GM12878 (cell line): ENCODE data around the gene PDE6D. TPM values are rescaled to one million over a fixed set of nuclear protein-coding genes. Genes with fewer than 3 reads are reported as not detected.

Experiments
- ATAC-seq: fragments of 200-7000 bp; cut with Tn5 transposase; 3 replicates; pipeline ENCODE4 v1.9.1; 2020; ENCODE audit warnings: mild to moderate bottlenecking, moderate library complexity
- BruUV-seq: library from RNA; stranded (reverse); fragments of 400-500 nt; replicated peaks from 2 replicates; lab custom pipeline; 2021; lab: Mats Ljungman, UMichigan
- CTCF ChIA-PET: fragments of 300-600 bp; sonication (Branson Sonifier 250); formaldehyde crosslinking; extraction: SDS; loops from one replicate; lab custom pipeline; 2021; ENCODE audit warnings: inconsistent platforms; lab: Yijun Ruan, JAX
- POLR2A ChIA-PET: fragments of 350-600 bp; formaldehyde crosslinking; extraction: SDS; loops from one replicate; lab custom pipeline; 2021; ENCODE audit warnings: inconsistent platforms; lab: Charles Lee
- RAD21 ChIA-PET: fragments of 300-600 bp; sonication (Branson Sonifier 250); formaldehyde crosslinking; loops from one replicate; lab custom pipeline; 2023; ENCODE audit warnings: antibody characterized with exemption; ENCODE audit not compliant: unreplicated experiment; lab: Charles Lee
- SMC1A ChIA-PET: fragments of 300-600 bp; sonication (Branson Sonifier 250); formaldehyde crosslinking; loops from one replicate; lab custom pipeline; 2023; ENCODE audit not compliant: unreplicated experiment, uncharacterized antibody; lab: Charles Lee
- DNase-seq: peaks from one replicate; pipeline ENCODE4 v3.0.0-alpha.2; 2011; ENCODE audit warnings: low read depth, low spot score
- FAIRE-seq: peaks from 3 replicates; lab custom pipeline; 2011; peaks lifted over from hg19 to GRCh38; lab: Jason Lieb, UNC
- H2AFZ ChIP-seq: 2 replicates; pipeline ENCODE4 v1.6.0; 2011; ENCODE audit warnings: low read depth, low read length, control low read depth; ENCODE audit not compliant: control insufficient read depth
- H3K27ac ChIP-seq: 2 replicates; pipeline ENCODE4 v1.5.1; 2011; ENCODE audit warnings: control low read depth; ENCODE audit not compliant: control insufficient read depth, insufficient read depth
- H3K27me3 ChIP-seq, 2 experiments: replicated peaks in 1 of 2; 2 replicates each; pipeline versions ENCODE4 v1.6.0 to v1.6.1; 2011; ENCODE audit warnings: low read length in 1 of 2; ENCODE audit not compliant: control insufficient read depth in 2 of 2, insufficient read depth in 2 of 2
- H3K36me3 ChIP-seq, 2 experiments: 2 replicates each; pipeline ENCODE4 v1.5.1; 2011; ENCODE audit warnings: low read length in 1 of 2; ENCODE audit not compliant: control insufficient read depth in 2 of 2, insufficient read depth in 2 of 2
- H3K4me1 ChIP-seq: 2 replicates; pipeline ENCODE4 v1.6.1; 2011; ENCODE audit warnings: mild to moderate bottlenecking, low read length, moderate library complexity, mixed read lengths; ENCODE audit not compliant: control insufficient read depth, insufficient read depth
- H3K4me2 ChIP-seq: 2 replicates; pipeline ENCODE4 v1.6.0; 2011; ENCODE audit warnings: control low read depth; ENCODE audit not compliant: control insufficient read depth, insufficient read depth
- H3K4me3 ChIP-seq: fragments of 200-600 bp; sonication (generic); 2 replicates; pipeline ENCODE4 v1.5.1; 2016
- H3K79me2 ChIP-seq: 2 replicates; pipeline ENCODE4 v1.6.0; 2011; ENCODE audit warnings: low read length; ENCODE audit not compliant: control insufficient read depth, insufficient read depth
- H3K9ac ChIP-seq: 2 replicates; pipeline ENCODE4 v1.8.0; 2011; ENCODE audit warnings: low read length, control low read depth, mixed read lengths; ENCODE audit not compliant: control insufficient read depth, insufficient read depth
- H3K9me3 ChIP-seq: replicated peaks from 3 replicates; pipeline ENCODE4 v1.5.1; 2011; ENCODE audit warnings: mild to moderate bottlenecking, low read length; ENCODE audit not compliant: control insufficient read depth, insufficient read depth
- H4K20me1 ChIP-seq: 2 replicates; pipeline ENCODE4 v1.6.0; 2011; ENCODE audit not compliant: control insufficient read depth, insufficient read depth
- CHD4 ChIP-seq: fragments of 200-600 bp; sonication (generic); IDR thresholded peaks from 2 replicates; pipeline ENCODE4 v1.6.1; 2016; ENCODE audit warnings: mild to moderate bottlenecking
- HDAC6 ChIP-seq: fragments of 200-600 bp; sonication (generic); IDR thresholded peaks from one replicate; pipeline ENCODE4 v1.8.0; 2017; ENCODE audit warnings: antibody characterized with exemption; ENCODE audit not compliant: unreplicated experiment
- HDGF ChIP-seq: fragments of 450-650 bp; IDR thresholded peaks from 2 replicates; pipeline ENCODE4 v1.6.1; 2016; ENCODE audit warnings: antibody characterized with exemption
- IKZF1 ChIP-seq: fragments of 450-650 bp; conservative IDR thresholded peaks from 2 replicates; pipeline ENCODE4 v1.6.1; 2017; ENCODE audit warnings: antibody characterized with exemption, mild to moderate bottlenecking
- MAX ChIP-seq: IDR thresholded peaks from 2 replicates; pipeline ENCODE4 v1.6.1; 2012; ENCODE audit warnings: low read depth, low read length, improper control_type of control experiment
- NKRF ChIP-seq: fragments of 450-650 bp; conservative IDR thresholded peaks from 2 replicates; pipeline ENCODE4 v1.6.1; 2017; ENCODE audit warnings: mild to moderate bottlenecking, moderate library complexity
- NR2C2 ChIP-seq: IDR thresholded peaks from 2 replicates; pipeline ENCODE4 v1.6.1; 2011; ENCODE audit warnings: borderline replicate concordance, low read depth; ENCODE audit not compliant: control insufficient read depth, insufficient read length
- PAX5 ChIP-seq: IDR thresholded peaks from 2 replicates; pipeline ENCODE4 v1.6.1; 2011; ENCODE audit warnings: low read depth, low read length, borderline replicate concordance
- REST ChIP-seq: IDR thresholded peaks from 2 replicates; pipeline ENCODE4 v1.6.1; 2012; ENCODE audit warnings: mild to moderate bottlenecking, low read depth, low read length
- SIX5 ChIP-seq: IDR thresholded peaks from 2 replicates; pipeline ENCODE4 v1.6.1; 2011; ENCODE audit warnings: mild to moderate bottlenecking, low read depth, low read length, moderate library complexity; ENCODE audit not compliant: severe bottlenecking
- SREBF2 ChIP-seq: IDR thresholded peaks from 2 replicates; pipeline ENCODE4 v1.6.1; 2012; ENCODE audit warnings: mild to moderate bottlenecking, low read length
- TAF1 ChIP-seq: IDR thresholded peaks from 2 replicates; pipeline ENCODE4 v1.6.1; 2011; ENCODE audit warnings: mild to moderate bottlenecking, low read depth, low read length, borderline replicate concordance
- TARDBP ChIP-seq: IDR thresholded peaks from 2 replicates; pipeline ENCODE4 v1.6.1; 2016; ENCODE audit warnings: borderline replicate concordance
- TCF3 ChIP-seq: IDR thresholded peaks from 2 replicates; pipeline ENCODE4 v1.6.1; 2012; ENCODE audit warnings: low read depth, mild to moderate bottlenecking, low read length, borderline replicate concordance; ENCODE audit not compliant: insufficient read depth
- WGBS: methylation state at CpG from one replicate; pipeline ENCODE4 v1.1.6; 2016; ENCODE audit warnings: low lambda C conversion rate; ENCODE audit not compliant: insufficient replicate concordance, insufficient coverage; ENCODE audit errors: missing lambda C conversion rate; 5-methylcytosine and 5-hydroxymethylcytosine counted together
- in situ Hi-C: fragments of 300-500 bp; cut with MboI; formaldehyde crosslinking; loops from 9 replicates; pipeline ENCODE4 v1.14.3; 2018; ENCODE audit warnings: mixed read lengths
- intact Hi-C: fragments of 100-400 bp; cut with micrococcal nuclease; formaldehyde crosslinking; loops from one replicate; pipeline ENCODE4 v1.14.2; 2022; ENCODE audit not compliant: unreplicated experiment
- polyA plus RNA-seq, 11 experiments: library from polyadenylated mRNA; depleted of rRNA in 4 of 11; unstranded in 6 of 11; stranded (reverse) in 5 of 11; fragments of >200 nt; fragmentation: Nextera tagmentation in 4 of 11; fragmentation: Illumina TruSeq in 1 of 11; extraction: Ambion mirVana in 4 of 11; extraction: Trizol in 1 of 11; gene quantifications; 1 replicate in 1 of 11; 2 replicates in 10 of 11; pipeline versions ENCODE4 v1.2.1 to v1.2.3, GENCODE V29; 2011 to 2016; ENCODE audit warnings: inconsistent platforms in 2 of 11, missing spikeins in 2 of 11, low read depth in 1 of 11
- total RNA-seq, 4 experiments: library from RNA; depleted of rRNA in 3 of 4; stranded (reverse); fragments of >200 nt in 3 of 4; fragmentation: Illumina TruSeq in 1 of 4; extraction: Trizol in 1 of 4; gene quantifications; 2 replicates each; pipeline versions ENCODE4 v1.2.1 to v1.2.3, GENCODE V29; 2013 to 2021

Gene PDE6D
- total and polyA plus RNA-seq, 10 of the 15 experiments (the other 5 are each of a cell fraction or from before 2014, with no cell fraction given), result 8.2 to 69.4 (median 56.2) TPM

- H3K9me3 ChIP-seq, result no peaks in the 10 kb centered on the region
- no peak for FAIRE-seq
- in situ Hi-C loops (no loop called here), intact Hi-C loops (no loop called here)
- H3K4me1 ChIP-seq, result peaks cover 13% of the 10 kb centered on the region
- 0% methylated on average over 9 of the region's 9 CpGs for whole genome bisulfite sequencing
- H3K27ac ChIP-seq, result peak overlapping the region; percentile 76
- BruUV-seq, result no TSS peak
- peaks cover 8 to 25% of the 10 kb centered on the region in 2 experiments for H3K36me3 ChIP-seq
- no peak for DNase-seq
- SMC1A ChIA-PET, result interaction anchor here (0.5 to 16.5 kb wide), 5 partner anchors 20 to 100 kb away, joined by 3 to 343 read pairs (median 4); no protein-coding TSS in a partner anchor
- peaks cover 52% of the 10 kb centered on the region for H3K79me2 ChIP-seq
- no peak for ATAC-seq
- CTCF ChIA-PET, result interaction anchor here (1.0 to 11.8 kb wide), 9 partner anchors 8 to 109 kb away, joined by 3 to 811 read pairs (median 31); no protein-coding TSS in a partner anchor
- POLR2A ChIA-PET, result interaction anchor here (0.8 to 7.3 kb wide), 5 partner anchors 25 to 98 kb away, joined by 3 to 102 read pairs (median 4); no protein-coding TSS in a partner anchor
- peak overlapping the region; percentile 91 for H3K4me2 ChIP-seq
- peak overlapping the region; percentile 99 for H3K9ac ChIP-seq
- peaks cover 15% of the 10 kb centered on the region for H4K20me1 ChIP-seq
- no peak overlapping the region for H2AFZ ChIP-seq
- no peaks in the 10 kb centered on the region for H3K27me3 ChIP-seq
- RAD21 ChIA-PET, result interaction anchor here (0.7 to 11.7 kb wide), 4 partner anchors 9 to 99 kb away, joined by 3 to 463 read pairs (median 64); no protein-coding TSS in a partner anchor
- peak overlapping the region; percentile 86 for H3K4me3 ChIP-seq
- peak; percentile 33; the same call in 1 of the 2 replicates for TF ChIP-seq HDGF
- no peak for TF ChIP-seq MAX
- no peak for TF ChIP-seq TAF1
- 0 out of 2 replicates have a peak, but pooled peaks have one; percentile 16 for TF ChIP-seq TCF3
- TF ChIP-seq HDAC6, result no peak
- TF ChIP-seq TARDBP, result no peak
- no peak for TF ChIP-seq IKZF1
- TF ChIP-seq REST, result no peak
- TF ChIP-seq SREBF2, result no peak
- no peak for TF ChIP-seq SIX5
- no peak for TF ChIP-seq PAX5
- TF ChIP-seq NR2C2, result no peak
- peak; percentile 41 for TF ChIP-seq NKRF
- TF ChIP-seq CHD4, result no peak
Observed at GRCh38 chr2:231711677-231712450, 69.2 kb downstream of the PDE6D start.
